Endothelial cell of umbilical vein (primary cell): ENCODE data around the gene APP. TPM values are rescaled to one million over a fixed set of nuclear protein-coding genes. Genes with fewer than 3 reads are reported as not detected.

Experiments used
- BruUV-seq: library from RNA; stranded (reverse); fragments of 400-500 nt; replicated peaks from 2 replicates; lab custom pipeline; 2021; lab: Mats Ljungman, UMichigan
- CTCF ChIA-PET: fragments of 300-600, 350-600 bp; sonication (Branson Sonifier 250); formaldehyde crosslinking; loops from one replicate; lab custom pipeline; 2021; ENCODE audit warnings: antibody characterized with exemption, inconsistent platforms; lab: Charles Lee
- POLR2A ChIA-PET: fragments of 300-600, 350-600 bp; sonication (Branson Sonifier 250); formaldehyde crosslinking; loops from one replicate; lab custom pipeline; 2021; ENCODE audit warnings: antibody characterized with exemption, inconsistent platforms; lab: Charles Lee
- DNase-seq: peaks from one replicate; pipeline ENCODE4 v3.0.0-alpha.2; 2011; ENCODE audit warnings: low read depth, low spot score
- FAIRE-seq: peaks from 2 replicates; lab custom pipeline; 2011; peaks lifted over from hg19 to GRCh38; lab: Jason Lieb, UNC
- H2AFZ ChIP-seq: 2 replicates; pipeline ENCODE4 v1.6.0; 2012; ENCODE audit warnings: low read depth, low read length, control low read depth, inconsistent platforms
- H3K27ac ChIP-seq: 2 replicates; pipeline ENCODE4 v1.5.1; 2011; ENCODE audit warnings: low read depth, mild to moderate bottlenecking, control low read depth, low read length, moderate library complexity; ENCODE audit not compliant: insufficient read depth
- H3K27me3 ChIP-seq, 2 experiments: 2 replicates each; pipeline versions ENCODE4 v1.6.0 to v1.6.1; 2011; ENCODE audit warnings: low read length in 2 of 2, mixed read lengths in 1 of 2; ENCODE audit not compliant: control insufficient read depth in 2 of 2, insufficient read depth in 2 of 2
- H3K36me3 ChIP-seq, 2 experiments: 2 replicates in 1 of 2; 3 replicates in 1 of 2; pipeline ENCODE4 v1.5.1; 2011; ENCODE audit warnings: low read length in 2 of 2, mild to moderate bottlenecking in 1 of 2, moderate library complexity in 1 of 2; ENCODE audit not compliant: control insufficient read depth in 2 of 2, insufficient read depth in 2 of 2; ENCODE audit errors: extremely low read depth in 1 of 2
- H3K4me1 ChIP-seq: 3 replicates; pipeline ENCODE4 v1.5.1; 2011; ENCODE audit warnings: mild to moderate bottlenecking, low read length; ENCODE audit not compliant: control insufficient read depth, insufficient read depth; ENCODE audit errors: extremely low read depth
- H3K4me2 ChIP-seq: 2 replicates; pipeline ENCODE4 v1.6.1; 2011; ENCODE audit warnings: low read length, control low read depth, mixed read lengths; ENCODE audit not compliant: insufficient read depth
- H3K4me3 ChIP-seq, 3 experiments: fragments of 200-600 bp in 1 of 3; sonication (generic), shearing (Covaris generic) in 1 of 3; replicated peaks in 1 of 3; 2 replicates each; pipeline ENCODE4 v1.5.1; 2011 to 2016; ENCODE audit warnings: control low read depth in 3 of 3, low read length in 3 of 3, mild to moderate bottlenecking in 2 of 3, inconsistent platforms in 1 of 3, low read depth in 1 of 3, moderate library complexity in 1 of 3; ENCODE audit not compliant: insufficient read depth in 1 of 3
- H3K79me2 ChIP-seq: 2 replicates; pipeline ENCODE4 v1.6.0; 2012; ENCODE audit warnings: low read length, inconsistent platforms; ENCODE audit not compliant: control insufficient read depth, insufficient read depth
- H3K9ac ChIP-seq: replicated peaks from 2 replicates; pipeline ENCODE3; 2011; ENCODE audit warnings: low read length, control low read depth; ENCODE audit not compliant: insufficient read depth; ENCODE audit errors: extremely low read depth
- H3K9me1 ChIP-seq: replicated peaks from 3 replicates; pipeline ENCODE4 v1.6.0; 2011; ENCODE audit warnings: mild to moderate bottlenecking, low read length; ENCODE audit not compliant: control insufficient read depth, insufficient read depth; ENCODE audit errors: extremely low read depth
- H3K9me3 ChIP-seq: replicated peaks from 2 replicates; pipeline ENCODE4 v1.5.1; 2012; ENCODE audit warnings: low read length, inconsistent platforms; ENCODE audit not compliant: control insufficient read depth, insufficient read depth
- H4K20me1 ChIP-seq: replicated peaks from 2 replicates; pipeline ENCODE3; 2011; ENCODE audit warnings: mild to moderate bottlenecking, low read length; ENCODE audit not compliant: control insufficient read depth, insufficient read depth; ENCODE audit errors: extremely low read depth
- EZH2 ChIP-seq: IDR thresholded peaks from 2 replicates; pipeline ENCODE4 v1.6.1; 2012; ENCODE audit warnings: borderline replicate concordance, low read depth, mild to moderate bottlenecking, moderate library complexity, low read length, inconsistent platforms; ENCODE audit not compliant: severe bottlenecking
- FOS ChIP-seq: IDR thresholded peaks from 2 replicates; pipeline ENCODE4 v1.6.1; 2011; ENCODE audit warnings: mild to moderate bottlenecking, low read length, moderate library complexity, borderline replicate concordance; ENCODE audit not compliant: insufficient read depth
- GATA2 ChIP-seq: IDR thresholded peaks from 2 replicates; pipeline ENCODE4 v1.7.0; 2011; ENCODE audit warnings: low read depth, mild to moderate bottlenecking, moderate library complexity, mixed read lengths, low read length; ENCODE audit not compliant: insufficient read length, insufficient read depth
- JUN ChIP-seq: IDR thresholded peaks from 2 replicates; pipeline ENCODE4 v1.6.1; 2011; ENCODE audit warnings: borderline replicate concordance, low read depth; ENCODE audit not compliant: insufficient read length, insufficient read depth
- MYC ChIP-seq: IDR thresholded peaks from one replicate; pipeline ENCODE4 v1.6.1; 2011; ENCODE audit warnings: mild to moderate bottlenecking, low read depth, low read length
- POLR2A ChIP-seq: IDR thresholded peaks from 2 replicates; pipeline ENCODE4 v1.6.1; 2012; ENCODE audit warnings: low read depth, mild to moderate bottlenecking, control low read depth, low read length
- POLR2AphosphoS5 ChIP-seq: IDR thresholded peaks from 2 replicates; pipeline ENCODE4 v1.6.1; 2012; ENCODE audit warnings: low read depth, mild to moderate bottlenecking, control low read depth, low read length, moderate library complexity; ENCODE audit not compliant: insufficient read depth
- dilution Hi-C: fragments of 300-500 bp; cut with MboI; formaldehyde crosslinking; loops from one replicate; pipeline ENCODE4 v1.15.0; 2019; ENCODE audit warnings: low sequenced_read_pairs; ENCODE audit not compliant: extremely low pct_ligation_motif_present
- intact Hi-C: fragments of 100-400 bp; cut with micrococcal nuclease; formaldehyde crosslinking; loops from one replicate; pipeline ENCODE4 v1.10.0; 2022
- polyA plus RNA-seq, 4 experiments: library from polyadenylated mRNA; depleted of rRNA in 3 of 4; stranded (reverse) in 3 of 4; unstranded in 1 of 4; fragments of >200 nt; gene quantifications; 2 replicates each; pipeline versions ENCODE4 v1.2.1 to v1.2.3, GENCODE V29; 2011 to 2012; ENCODE audit warnings: missing spikeins in 1 of 4
- total RNA-seq: library from RNA; stranded (reverse); gene quantifications from 2 replicates; pipeline ENCODE4 v1.2.3, GENCODE V29; 2021
- TF ChIP-seq, protein P1 (sequence below), 2 donors: IDR thresholded peaks; 1 replicate in 1 of 2; 2 replicates in 1 of 2; pipeline ENCODE4 v1.5.1; 2011; ENCODE audit warnings: low read length in 2 of 2, mild to moderate bottlenecking in 2 of 2, moderate library complexity in 2 of 2, control low read depth in 1 of 2, inconsistent platforms in 1 of 2, low read depth in 1 of 2; ENCODE audit not compliant: insufficient read depth in 1 of 2; ENCODE audit errors: extremely low read depth in 1 of 2
- TF ChIP-seq, protein P2 (sequence below): IDR thresholded peaks from 2 replicates; pipeline ENCODE4 v1.6.1; 2011; ENCODE audit not compliant: insufficient read depth, insufficient read length

Gene APP
- total and polyA plus RNA-seq, 2 donors (not counting 3 experiments of a cell fraction or from before 2014, with no cell fraction given), result 914 to 928 TPM

DNA sequence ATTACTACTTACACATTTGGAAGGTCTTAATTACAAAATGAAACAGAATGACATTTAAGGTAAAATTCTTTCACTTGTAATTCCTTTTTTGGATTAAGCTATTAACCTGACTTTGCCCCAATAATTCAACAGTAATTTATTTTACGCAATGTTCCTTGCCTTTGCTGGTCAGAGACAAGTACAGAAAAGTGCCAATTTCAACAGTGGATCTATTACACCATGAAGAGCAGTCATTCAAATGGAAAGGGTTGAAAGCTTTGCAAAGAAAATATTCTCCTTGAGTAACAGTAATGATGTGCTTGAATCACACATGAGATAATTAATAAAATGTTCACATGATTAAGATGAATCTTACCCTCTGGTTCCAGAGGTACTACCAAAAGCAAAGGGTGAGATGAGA is 84.7 kb downstream of the APP start:
- H3K4me3 ChIP-seq, result no peak overlapping the region
- H3K36me3 ChIP-seq, result peaks cover 2 to 3% of the 10 kb centered on the region in 2 experiments
- intact Hi-C loops, result no loop called here
- H3K4me2 ChIP-seq, result no peak overlapping the region
- DNase-seq (no peak), FAIRE-seq (no peak)
- H3K27ac ChIP-seq, result no peak overlapping the region
- peaks cover 26% of the 10 kb centered on the region for H3K4me1 ChIP-seq
- TF ChIP-seq, protein P1, sequence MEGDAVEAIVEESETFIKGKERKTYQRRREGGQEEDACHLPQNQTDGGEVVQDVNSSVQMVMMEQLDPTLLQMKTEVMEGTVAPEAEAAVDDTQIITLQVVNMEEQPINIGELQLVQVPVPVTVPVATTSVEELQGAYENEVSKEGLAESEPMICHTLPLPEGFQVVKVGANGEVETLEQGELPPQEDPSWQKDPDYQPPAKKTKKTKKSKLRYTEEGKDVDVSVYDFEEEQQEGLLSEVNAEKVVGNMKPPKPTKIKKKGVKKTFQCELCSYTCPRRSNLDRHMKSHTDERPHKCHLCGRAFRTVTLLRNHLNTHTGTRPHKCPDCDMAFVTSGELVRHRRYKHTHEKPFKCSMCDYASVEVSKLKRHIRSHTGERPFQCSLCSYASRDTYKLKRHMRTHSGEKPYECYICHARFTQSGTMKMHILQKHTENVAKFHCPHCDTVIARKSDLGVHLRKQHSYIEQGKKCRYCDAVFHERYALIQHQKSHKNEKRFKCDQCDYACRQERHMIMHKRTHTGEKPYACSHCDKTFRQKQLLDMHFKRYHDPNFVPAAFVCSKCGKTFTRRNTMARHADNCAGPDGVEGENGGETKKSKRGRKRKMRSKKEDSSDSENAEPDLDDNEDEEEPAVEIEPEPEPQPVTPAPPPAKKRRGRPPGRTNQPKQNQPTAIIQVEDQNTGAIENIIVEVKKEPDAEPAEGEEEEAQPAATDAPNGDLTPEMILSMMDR (IDR thresholded peaks at IDR 0.05; ENCODE audit: extremely low read depth in 1 of 2, insufficient read depth in 1 of 2, low read depth in 1 of 2, low read length in 2 of 2), result no peak
- TF ChIP-seq POLR2A (no peak), EZH2 (no peak), POLR2AphosphoS5 (no peak), MYC (no peak), FOS (no peak), GATA2 (no peak), JUN (no peak)
- TF ChIP-seq, protein P2, sequence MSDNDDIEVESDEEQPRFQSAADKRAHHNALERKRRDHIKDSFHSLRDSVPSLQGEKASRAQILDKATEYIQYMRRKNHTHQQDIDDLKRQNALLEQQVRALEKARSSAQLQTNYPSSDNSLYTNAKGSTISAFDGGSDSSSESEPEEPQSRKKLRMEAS, result no peak
- no peaks in the 10 kb centered on the region for H3K9me3 ChIP-seq
- peaks cover 97% of the 10 kb centered on the region for H3K79me2 ChIP-seq
- H4K20me1 ChIP-seq, result peaks cover 5% of the 10 kb centered on the region
- H2AFZ ChIP-seq, result no peak overlapping the region
- no peaks in the 10 kb centered on the region for H3K27me3 ChIP-seq
- H3K9me1 ChIP-seq, result no peaks in the 10 kb centered on the region
- dilution Hi-C loops, result no loop called here
- no TSS peak for BruUV-seq
- H3K9ac ChIP-seq, result no peak overlapping the region
- CTCF ChIA-PET, result interaction anchor here (0.8 kb wide), 1 partner anchor 11 kb away, joined by 3 read pairs; no protein-coding TSS in a partner anchor
- POLR2A ChIA-PET, result no interaction called here
